Stimulated activated CD4-positive, alpha-beta T cell treated with anti-CD3 and anti-CD28 coated beads, Interleukin-12 subunit alpha, Interleukin-12 subunit beta, amount 100 ng/mL, for 24 hours (primary cell): Measurements from ENCODE around the gene NUTM1.

Experiments
- DNase-seq, 2 experiments: peaks; one replicate each; pipeline ENCODE4 v3.0.0-alpha.2; 2020; ENCODE audit warnings: low read depth in 2 of 2

The NUTM1 gene, protein sequence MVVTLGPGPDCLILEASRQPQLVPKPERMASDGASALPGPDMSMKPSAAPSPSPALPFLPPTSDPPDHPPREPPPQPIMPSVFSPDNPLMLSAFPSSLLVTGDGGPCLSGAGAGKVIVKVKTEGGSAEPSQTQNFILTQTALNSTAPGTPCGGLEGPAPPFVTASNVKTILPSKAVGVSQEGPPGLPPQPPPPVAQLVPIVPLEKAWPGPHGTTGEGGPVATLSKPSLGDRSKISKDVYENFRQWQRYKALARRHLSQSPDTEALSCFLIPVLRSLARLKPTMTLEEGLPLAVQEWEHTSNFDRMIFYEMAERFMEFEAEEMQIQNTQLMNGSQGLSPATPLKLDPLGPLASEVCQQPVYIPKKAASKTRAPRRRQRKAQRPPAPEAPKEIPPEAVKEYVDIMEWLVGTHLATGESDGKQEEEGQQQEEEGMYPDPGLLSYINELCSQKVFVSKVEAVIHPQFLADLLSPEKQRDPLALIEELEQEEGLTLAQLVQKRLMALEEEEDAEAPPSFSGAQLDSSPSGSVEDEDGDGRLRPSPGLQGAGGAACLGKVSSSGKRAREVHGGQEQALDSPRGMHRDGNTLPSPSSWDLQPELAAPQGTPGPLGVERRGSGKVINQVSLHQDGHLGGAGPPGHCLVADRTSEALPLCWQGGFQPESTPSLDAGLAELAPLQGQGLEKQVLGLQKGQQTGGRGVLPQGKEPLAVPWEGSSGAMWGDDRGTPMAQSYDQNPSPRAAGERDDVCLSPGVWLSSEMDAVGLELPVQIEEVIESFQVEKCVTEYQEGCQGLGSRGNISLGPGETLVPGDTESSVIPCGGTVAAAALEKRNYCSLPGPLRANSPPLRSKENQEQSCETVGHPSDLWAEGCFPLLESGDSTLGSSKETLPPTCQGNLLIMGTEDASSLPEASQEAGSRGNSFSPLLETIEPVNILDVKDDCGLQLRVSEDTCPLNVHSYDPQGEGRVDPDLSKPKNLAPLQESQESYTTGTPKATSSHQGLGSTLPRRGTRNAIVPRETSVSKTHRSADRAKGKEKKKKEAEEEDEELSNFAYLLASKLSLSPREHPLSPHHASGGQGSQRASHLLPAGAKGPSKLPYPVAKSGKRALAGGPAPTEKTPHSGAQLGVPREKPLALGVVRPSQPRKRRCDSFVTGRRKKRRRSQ

DNA sequence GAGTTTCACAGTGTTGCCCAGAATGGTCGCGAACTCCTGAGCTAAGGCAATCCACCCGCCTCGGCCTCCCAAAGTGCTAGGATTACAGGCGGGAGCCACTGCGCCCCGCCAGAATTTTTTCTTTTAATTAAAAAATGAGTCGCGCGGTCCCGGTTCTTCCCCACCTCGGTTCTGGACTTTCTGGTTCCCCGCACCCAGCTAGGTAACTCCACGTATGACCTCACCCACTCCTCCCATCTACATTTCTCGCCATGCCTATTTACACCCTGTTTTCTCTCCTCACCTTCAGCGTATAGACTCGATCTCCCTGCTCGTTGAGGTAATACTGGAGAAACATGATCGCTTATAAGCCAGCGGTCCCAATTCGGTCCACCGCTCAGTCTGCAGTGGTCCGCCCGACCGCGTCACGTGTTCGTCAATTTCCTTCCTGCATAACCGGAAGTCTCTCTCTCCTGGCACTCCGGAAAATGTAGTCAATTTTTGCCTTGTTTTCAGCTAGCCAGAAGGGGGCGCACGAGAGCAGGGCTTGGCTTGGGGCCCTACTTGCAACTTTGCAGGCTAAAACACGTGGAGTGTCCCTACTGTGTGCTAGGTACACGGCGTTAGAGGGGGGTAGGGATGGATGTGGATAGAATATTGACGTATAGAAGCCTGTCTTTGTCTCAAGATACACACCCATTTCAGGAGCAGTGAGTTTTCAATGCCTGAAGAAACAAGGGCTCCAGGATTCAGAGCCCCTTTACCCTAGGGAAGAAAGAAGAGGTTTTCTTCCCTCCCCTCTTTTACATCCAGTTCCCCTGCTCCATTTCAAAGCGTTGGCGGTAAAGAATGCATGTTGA, at the start of gene NUTM1, which contains the start of gene NOP10:
Gene NUTM1 (plus strand): TSS at position 579 of the 839 bp plus-strand sequence. CDS start 382 bp downstream, outside the sequence.
Gene NOP10 (minus strand): TSS at position 400 of the 839 bp plus-strand sequence. CDS start 63 bp downstream, at position 337.
- DNase-seq: peak; percentile 92 to 97

DNA sequence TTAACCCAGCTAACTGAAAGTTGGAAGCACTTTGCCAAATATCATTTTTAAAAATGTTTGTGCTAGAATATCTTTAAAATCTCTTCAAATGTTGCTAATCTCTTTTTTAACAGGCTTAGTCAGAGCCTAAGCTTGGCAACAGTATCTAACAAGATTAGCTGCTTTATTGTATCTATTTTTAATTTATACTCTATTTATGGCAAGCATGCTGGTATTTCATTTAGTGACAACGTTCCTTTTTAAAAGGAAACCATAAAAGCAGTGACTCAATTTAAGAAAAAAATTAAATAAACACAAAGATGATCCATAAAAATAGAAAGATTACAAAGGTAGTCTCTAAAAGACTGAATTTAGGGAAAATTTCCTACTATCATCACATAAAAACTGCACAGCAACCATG, 46.1 kb upstream of the NUTM1 start:
- no peak for DNase-seq

DNA sequence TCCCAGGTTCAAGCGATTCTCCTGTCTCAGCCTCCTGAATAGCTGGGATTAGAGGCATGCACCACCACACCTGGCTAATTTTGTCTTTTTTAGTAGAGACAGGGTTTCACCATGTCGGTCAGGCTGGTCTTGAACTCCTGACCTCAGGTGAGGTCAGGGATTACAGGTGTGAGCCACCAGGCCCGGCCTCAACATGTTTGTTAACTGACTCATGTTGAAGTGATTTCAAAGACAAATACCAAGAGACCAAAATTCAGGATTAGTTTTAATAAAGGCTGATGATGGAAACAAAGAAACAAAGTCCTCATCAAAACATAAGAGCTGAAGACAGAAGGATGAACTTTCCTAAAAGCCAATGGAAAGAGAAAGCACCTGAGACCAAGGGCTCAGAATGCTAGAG, 42.1 kb upstream of the NUTM1 start:
- DNase-seq: no peak

DNA sequence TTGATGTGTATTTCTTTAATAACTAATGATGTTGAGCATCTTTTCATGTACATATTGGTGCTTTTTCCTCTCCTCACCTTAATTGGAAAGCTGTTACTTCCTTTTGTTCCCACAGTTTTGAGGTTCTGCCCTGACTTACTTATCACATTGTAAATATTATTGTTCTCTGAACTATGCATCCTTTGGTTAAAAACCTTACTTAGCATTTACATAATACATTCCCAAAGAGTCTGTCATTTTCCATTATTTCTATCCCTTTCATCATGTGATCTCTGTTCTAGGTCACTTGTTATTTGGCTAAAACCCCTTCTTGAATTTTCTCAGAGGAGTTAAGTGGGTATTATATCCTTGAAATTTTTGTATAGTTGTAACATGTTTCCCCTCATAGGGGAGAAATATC, 38.5 kb upstream of the NUTM1 start:
- DNase-seq: no peak

DNA sequence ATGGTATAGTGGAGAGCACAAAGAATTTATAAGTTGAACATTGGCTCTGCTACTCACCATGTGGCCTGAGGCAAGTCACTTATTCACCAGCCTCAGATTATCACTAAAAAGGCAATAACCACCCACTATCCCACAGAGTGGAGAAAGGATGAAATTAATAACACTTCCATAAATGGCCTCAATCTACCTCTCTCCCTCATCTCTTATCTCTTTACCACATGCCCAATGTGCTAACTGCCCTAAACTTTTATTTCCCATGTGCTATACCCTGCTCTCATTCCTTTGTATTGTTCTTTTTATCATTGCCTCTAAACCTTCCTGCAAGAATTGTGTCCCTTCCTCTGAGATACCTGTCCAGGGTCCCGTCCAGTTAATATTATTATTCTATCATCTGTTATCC, 31.6 kb upstream of the NUTM1 start:
- DNase-seq: no peak

DNA sequence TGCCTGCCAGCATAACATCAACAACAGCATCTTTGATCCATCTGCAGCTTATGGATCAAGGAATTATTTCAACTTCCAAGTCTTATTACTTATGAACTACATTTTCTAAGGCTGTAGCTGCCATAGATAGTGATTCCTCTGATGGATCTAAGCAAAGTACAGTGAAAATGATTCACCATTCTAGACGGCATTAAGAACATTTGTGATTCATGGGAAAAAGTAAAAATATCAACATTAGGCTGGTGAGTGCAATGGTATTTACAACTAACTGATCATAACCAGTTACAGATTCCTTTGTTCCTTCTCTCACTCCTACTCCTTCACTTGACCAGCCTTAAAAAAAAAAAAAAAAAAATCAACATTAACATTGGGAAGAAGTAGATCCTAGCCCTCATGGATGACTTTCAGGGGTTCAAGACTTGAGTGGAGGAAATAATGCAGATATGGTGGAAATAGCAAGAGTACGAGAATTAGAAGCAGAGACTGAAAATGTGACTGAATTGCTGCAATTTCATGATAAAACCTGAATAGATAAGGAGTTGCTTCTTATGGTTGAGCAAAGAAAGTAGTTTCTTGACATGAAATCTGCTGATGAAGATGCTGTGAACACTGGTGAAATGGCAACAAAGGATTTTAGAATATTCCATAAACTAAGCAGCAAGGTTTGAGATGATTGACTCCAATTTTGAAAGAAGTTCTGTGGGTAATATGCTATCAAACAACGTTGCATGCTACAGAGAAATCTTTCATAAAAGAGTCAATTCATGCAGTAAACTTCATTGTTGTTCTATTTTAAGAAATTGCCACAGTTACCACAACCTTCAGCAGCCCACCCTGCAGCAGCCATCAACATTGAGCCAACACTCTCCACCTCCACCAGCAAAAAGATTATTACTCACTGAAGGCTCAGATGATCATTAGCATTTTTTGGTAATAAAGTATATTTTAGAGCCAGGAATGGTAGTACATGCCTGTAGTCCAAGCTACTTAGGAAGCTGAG, 28.3 kb upstream of the NUTM1 start:
- DNase-seq: no peak

DNA sequence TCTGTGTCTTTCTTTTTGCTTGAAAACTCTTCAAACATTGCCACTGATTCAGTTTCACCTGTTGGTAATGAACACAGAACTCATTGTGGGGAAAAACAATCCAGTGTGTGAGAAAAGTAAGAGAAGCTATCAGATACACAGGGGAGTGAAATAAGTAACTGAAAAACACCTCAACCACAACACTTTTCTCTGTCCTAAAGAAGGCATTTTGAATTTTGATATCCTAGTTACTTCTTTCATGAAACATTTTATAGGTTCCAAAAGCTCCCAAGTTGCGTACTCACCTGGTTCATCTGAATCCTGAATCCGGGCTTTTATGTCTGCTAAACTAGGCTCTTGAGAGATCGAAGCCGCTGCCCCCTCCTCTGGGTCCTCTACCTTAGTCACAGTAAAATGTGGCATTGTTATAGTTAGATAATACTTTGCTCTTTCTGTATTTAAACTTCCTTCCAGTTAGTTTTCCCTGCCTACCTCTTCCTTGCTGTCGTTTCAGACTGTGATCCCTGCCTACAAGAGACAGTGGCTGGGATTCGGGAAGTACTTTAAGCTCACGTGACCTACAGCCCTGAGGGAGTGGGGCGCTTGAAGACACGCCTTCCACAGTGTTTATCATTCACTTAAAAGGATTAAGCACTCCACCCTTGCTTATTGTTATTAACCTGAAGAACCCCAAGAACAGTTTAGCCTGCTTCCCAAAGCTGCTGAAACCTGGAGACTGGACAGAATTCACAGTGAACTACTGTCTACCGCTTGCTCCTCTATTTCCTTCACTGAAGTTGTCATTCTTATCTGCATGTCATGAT, 24.6 kb upstream of the NUTM1 start:
- no peak for DNase-seq

DNA sequence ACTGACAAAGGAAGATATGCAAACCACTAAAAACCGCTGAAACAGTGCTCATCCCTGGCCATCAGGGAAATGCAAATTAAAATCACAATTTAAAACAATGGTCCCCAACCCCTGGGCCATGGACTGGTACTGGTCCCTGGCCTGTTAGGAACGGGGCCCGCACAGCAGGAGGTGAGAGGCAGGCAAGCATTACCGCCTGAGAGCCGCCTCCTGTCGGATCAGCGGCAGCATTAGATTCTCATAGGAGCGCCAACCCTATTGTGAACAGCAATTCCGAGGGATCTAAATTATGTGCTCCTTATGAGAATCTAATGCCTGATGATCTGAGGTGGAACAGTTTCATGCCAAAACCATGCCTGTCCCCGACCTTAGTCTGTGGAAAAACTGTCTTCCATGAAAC, 19.9 kb upstream of the NUTM1 start:
- no peak for DNase-seq

DNA sequence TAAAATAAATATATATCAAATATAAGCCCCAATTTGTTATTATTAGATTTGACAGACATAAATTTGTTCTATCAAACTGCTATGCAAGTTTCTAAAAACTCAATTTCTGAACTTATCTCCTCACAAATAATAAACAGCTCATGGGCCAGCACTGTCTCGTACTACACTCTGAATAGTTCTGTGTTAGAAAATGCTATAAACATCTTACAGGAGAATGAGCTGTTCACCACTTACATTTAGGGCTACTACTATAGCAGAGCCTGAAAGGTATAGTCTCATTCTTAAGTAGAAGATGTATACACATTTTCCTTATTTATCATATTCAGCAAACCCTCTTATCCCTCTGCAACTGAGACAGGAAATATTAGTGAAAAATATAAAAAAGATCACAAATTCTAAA, 18.2 kb upstream of the NUTM1 start:
- no peak for DNase-seq

DNA sequence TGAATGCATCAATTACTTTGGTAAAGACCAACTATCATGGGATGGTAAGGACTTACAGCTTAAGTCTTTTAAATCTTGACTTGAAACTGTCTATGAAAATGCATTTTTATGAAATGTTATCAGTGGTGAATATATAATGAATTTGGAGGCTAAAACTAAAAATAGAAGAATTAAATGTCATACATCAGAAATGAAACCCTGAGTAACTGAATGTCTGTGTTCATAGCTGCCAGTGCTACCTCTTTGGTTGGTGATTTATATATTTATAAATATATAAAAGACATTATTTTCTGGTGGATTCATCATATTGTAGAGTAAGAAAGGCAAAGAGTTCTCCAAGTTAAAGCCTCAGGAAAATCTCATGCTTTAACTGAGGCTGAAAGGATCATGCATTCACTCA, 17.7 kb upstream of the NUTM1 start:
- no peak for DNase-seq

DNA sequence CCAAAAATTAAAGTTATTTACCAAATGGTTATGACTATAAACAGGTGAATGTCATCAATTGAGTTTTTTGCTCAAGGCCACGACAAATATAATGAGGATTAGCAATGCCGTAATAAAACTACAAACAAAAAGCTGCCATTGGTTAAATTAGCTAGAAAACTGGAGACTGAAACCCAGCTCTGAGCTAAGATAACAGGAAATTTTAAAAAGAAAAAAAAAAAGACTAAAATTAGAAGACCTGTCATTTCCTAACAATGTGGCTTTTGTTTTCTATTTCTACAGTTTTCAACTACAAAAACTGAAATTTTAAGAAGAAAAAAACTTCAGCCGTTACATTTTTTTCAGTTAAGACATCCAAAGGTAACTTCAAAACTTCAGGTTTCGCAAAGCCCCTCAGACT, 15.2 kb upstream of the NUTM1 start:
- DNase-seq: no peak

DNA sequence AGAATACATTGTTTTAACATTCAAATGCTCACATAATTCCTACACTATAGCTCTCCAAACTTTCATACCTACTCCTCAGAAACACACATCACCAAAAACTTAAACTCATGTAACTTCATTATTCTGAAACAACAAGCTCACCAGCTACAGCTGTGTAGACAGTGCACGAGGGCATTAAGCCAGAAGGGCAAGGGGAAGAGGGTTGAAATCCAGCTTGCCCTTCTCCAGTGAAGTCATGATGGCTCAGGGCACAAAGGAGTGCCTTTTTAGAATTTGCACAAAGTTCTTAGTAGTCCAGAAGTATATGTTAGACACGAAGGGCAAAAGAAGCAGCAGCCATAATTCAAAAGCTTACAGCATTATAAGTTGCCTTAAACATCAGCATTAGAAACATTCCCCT, 14.1 kb upstream of the NUTM1 start:
- DNase-seq: no peak

DNA sequence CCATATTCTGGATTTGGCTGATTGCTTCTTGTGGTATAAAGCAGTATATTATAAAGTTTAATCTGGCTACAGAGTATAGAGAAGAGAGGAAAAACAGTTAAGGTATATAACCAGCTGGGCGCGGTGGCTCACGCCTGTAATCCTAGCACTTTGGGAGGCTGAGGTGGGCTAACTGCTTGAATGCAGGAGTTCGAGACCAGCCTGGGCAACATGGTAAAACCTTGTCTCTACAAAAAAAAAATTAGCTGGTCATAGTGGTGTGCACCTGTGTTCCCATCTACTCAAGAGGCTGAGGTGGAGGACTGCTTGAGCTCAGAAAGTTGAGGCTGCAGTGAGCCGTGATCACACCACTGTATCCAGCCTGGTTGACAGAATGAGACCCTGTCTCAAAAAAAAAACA, 12.8 kb upstream of the NUTM1 start:
- no peak for DNase-seq

DNA sequence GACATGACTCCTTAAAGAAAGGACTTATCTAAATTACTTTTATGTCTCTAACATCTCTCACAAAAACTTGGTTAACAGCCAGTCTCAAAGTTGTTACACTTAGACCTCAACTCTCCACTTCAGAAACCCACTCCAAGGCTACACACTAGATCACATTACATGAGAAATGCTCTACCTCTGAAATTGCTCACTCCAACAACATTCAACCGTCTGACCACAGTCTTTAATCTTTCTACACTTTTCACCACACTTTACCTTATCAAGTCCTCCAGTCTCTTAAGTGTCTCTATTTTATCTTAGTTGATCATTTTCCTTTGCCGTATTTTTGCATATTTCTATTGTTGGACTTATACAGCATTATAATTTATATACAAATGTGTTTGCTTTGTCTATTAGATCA, 11.3 kb upstream of the NUTM1 start:
- DNase-seq: no peak

DNA sequence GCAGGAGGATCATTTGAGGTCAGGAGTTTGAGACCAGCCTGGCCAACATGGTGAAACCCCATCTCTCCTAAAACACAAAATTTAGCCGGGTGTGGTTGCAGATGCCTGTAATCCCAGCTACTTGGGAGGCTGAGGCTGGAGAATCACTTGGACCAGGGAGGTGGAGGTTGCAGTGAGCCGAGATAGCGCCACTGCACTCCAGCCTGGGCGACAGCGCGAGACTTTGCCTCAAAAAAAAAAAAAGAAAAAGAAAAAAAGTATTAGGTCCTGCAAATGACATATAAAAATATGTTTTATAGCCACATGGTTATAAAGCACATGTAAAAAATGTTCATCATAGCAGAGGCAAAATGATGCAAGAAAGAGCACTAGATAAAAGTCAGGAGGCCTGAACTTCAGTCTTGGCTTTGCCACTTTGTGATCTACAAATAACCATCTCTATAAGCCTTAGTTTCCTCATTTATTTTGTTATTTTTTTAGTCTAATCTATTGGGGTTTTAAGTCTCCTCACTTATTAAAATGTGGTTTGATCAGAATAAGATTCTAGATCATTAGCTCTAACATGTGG, 10.5 kb upstream of the NUTM1 start:
- DNase-seq: no peak

DNA sequence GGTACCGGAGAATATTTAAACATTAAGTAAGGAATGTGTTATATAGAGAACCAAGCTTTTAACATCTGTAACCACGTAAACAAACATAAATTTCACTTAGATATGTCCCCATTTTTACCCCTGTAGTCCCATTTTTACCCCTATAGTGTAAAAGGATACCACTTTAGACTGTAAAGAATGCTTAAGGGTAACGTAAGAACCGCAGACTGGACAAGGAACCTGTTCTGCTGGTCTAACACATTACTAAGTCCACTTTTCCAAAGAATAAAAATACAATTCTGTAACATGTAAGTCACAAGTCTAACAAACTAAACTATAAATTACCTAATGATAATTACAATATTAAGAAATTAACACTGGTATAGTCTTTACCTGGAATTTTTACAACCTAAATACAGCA, 8.4 kb upstream of the NUTM1 start:
- DNase-seq: no peak

DNA sequence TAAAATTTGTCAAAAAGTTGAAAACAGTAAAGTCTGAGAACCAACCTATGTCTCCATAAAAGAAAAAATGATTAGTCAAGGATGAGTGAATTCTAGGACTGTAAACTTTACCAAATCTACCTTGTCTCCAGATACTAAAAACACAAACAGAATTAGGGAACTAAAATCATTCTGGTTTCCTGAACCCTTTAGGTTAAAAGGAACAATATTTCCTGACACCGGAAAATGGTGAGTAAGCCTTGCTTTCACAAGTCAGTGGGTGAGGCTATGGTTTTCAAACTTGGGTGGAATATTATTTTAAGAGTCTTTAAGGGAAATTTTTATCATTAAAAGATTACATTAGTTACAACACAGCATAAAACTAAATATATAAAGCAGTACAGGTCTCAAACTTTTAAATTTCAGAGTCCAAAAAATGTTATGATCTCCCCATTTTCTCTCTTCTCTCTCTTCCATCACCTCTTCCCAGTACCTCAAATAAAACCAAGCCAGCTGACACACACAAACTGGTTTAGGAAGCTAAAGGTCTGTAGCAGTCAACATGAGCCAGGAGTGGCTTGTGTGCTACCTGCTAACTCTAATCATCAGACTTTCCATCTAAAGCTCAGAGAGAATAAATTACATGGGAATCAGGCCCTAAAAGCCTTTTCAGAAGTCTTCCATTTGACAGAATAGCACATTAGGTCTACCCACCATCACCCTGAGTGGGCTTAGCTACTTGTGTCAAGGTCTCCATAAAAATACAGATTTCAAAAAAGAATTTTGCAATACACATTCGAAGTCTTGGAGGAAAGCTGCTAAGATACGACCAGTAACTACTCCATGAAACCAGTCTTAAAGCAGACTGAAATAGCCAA, 7.7 kb upstream of the NUTM1 start:
- no peak for DNase-seq
